HUES48 (cell line): ENCODE measurements around the gene NXPH2.

Source experiments
- H3K27ac ChIP-seq: one replicate; pipeline ENCODE4 v1.7.0; 2013; ENCODE audit warnings: low read depth, low read length, inconsistent platforms
- H3K27me3 ChIP-seq: 2 replicates; pipeline ENCODE4 v1.6.1; 2013; ENCODE audit warnings: mild to moderate bottlenecking, low read length; ENCODE audit not compliant: control insufficient read depth, insufficient read depth
- H3K36me3 ChIP-seq: 2 replicates; pipeline ENCODE4 v1.6.1; 2013; ENCODE audit warnings: low read length; ENCODE audit not compliant: control insufficient read depth, insufficient read depth
- H3K4me1 ChIP-seq: 2 replicates; pipeline ENCODE4 v1.6.1; 2013; ENCODE audit warnings: mild to moderate bottlenecking, low read length; ENCODE audit not compliant: control insufficient read depth, insufficient read depth
- H3K4me3 ChIP-seq: 2 replicates; pipeline ENCODE4 v1.5.1; 2013; ENCODE audit warnings: mild to moderate bottlenecking, low read depth, low read length
- H3K9ac ChIP-seq: 2 replicates; pipeline ENCODE4 v1.6.1; 2013; ENCODE audit warnings: mild to moderate bottlenecking, low read depth, low read length, moderate library complexity
- H3K9me3 ChIP-seq: 2 replicates; pipeline ENCODE4 v1.6.1; 2013; ENCODE audit warnings: low read length; ENCODE audit not compliant: control insufficient read depth, insufficient read depth

NXPH2 gene

GRCh38 chr2:138782383-138782782, 2.2 kb upstream of the NXPH2 start:
- Histone ChIP-seq H3K9ac (no peak overlapping the region), H3K9me3 (no peaks in the 10 kb centered on the region), H3K36me3 (no peaks in the 10 kb centered on the region), H3K27me3 (peaks cover 59% of the 10 kb centered on the region), H3K4me1 (peaks cover 29% of the 10 kb centered on the region), H3K27ac (no peak overlapping the region), H3K4me3 (no peak overlapping the region)

GRCh38 chr2:138780908-138781307, 718 bp upstream of the NXPH2 start:
- Histone ChIP-seq H3K9ac (peak overlapping the region; percentile 27; the same call in 1 of the 2 replicates), H3K4me1 (peaks cover 44% of the 10 kb centered on the region), H3K4me3 (peak overlapping the region; percentile 81), H3K9me3 (no peaks in the 10 kb centered on the region), H3K36me3 (no peaks in the 10 kb centered on the region), H3K27me3 (peaks cover 59% of the 10 kb centered on the region), H3K27ac (no peak overlapping the region)

DNA sequence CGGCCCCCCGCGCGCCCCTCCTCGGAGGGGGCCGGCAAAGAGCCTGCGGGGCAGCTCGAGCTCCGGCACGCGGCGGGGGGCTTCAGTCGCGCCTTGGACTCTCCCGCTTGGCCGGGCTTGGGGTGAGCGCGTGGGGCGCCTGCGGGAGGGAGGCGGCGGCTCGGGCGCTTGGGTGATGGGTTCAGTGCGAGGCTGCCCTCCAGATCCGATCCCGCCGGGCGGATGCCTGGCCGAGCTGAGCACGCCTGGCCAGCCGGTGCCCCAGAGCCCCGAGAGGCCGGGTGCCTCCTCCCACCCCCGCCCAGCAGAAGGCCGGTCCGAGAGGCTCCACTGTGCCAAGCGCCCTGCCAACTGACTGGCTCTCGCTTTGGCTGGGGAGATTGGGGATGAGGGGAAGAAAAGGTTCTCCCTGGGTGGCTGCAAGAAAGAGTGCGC, 273 bp upstream of the NXPH2 start:
- Histone ChIP-seq H3K4me3 (peak overlapping the region; percentile 81), H3K27ac (no peak overlapping the region), H3K4me1 (peaks cover 49% of the 10 kb centered on the region), H3K9me3 (no peaks in the 10 kb centered on the region), H3K27me3 (peaks cover 59% of the 10 kb centered on the region), H3K36me3 (no peaks in the 10 kb centered on the region), H3K9ac (no peak overlapping the region)

DNA sequence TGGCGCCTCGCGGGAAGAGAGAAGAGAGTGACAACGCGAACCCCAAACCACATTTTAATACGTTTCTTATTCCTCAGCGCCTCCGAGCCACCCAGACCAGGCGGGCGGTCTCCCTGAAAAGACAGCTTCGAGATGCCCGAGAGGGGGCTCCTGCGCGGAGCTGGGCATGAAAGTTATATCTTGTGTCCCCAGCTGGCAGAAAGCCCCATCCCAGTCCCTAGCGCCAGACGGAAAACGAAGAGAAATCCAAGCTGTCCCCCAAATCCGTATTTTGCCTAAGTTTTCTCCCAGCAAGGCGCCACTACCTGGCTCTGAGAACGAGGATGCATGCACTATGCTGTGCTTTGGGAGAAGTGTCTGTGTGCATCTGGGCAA, 797 bp downstream of the NXPH2 start:
- Histone ChIP-seq H3K27me3 (peaks cover 59% of the 10 kb centered on the region), H3K36me3 (no peaks in the 10 kb centered on the region), H3K27ac (no peak overlapping the region), H3K4me1 (peaks cover 54% of the 10 kb centered on the region), H3K9me3 (no peaks in the 10 kb centered on the region), H3K4me3 (peak overlapping the region; percentile 81), H3K9ac (peak overlapping the region; percentile 63)

GRCh38 chr2:138777996-138778395, 2.2 kb downstream of the NXPH2 start:
- H3K27me3 ChIP-seq = peaks cover 47% of the 10 kb centered on the region
- H3K9me3 ChIP-seq = no peaks in the 10 kb centered on the region
- H3K36me3 ChIP-seq = no peaks in the 10 kb centered on the region
- H3K9ac ChIP-seq = no peak overlapping the region
- H3K27ac ChIP-seq = peak overlapping the region; percentile 79
- H3K4me1 ChIP-seq = peaks cover 63% of the 10 kb centered on the region
- H3K4me3 ChIP-seq = peak overlapping the region; percentile 81

GRCh38 chr2:138775736-138776135, 4.5 kb downstream of the NXPH2 start:
- no peak overlapping the region for H3K4me3 ChIP-seq
- no peaks in the 10 kb centered on the region for H3K9me3 ChIP-seq
- peaks cover 55% of the 10 kb centered on the region for H3K4me1 ChIP-seq
- no peaks in the 10 kb centered on the region for H3K36me3 ChIP-seq
- H3K9ac ChIP-seq = no peak overlapping the region
- peaks cover 24% of the 10 kb centered on the region for H3K27me3 ChIP-seq
- no peak overlapping the region for H3K27ac ChIP-seq

DNA sequence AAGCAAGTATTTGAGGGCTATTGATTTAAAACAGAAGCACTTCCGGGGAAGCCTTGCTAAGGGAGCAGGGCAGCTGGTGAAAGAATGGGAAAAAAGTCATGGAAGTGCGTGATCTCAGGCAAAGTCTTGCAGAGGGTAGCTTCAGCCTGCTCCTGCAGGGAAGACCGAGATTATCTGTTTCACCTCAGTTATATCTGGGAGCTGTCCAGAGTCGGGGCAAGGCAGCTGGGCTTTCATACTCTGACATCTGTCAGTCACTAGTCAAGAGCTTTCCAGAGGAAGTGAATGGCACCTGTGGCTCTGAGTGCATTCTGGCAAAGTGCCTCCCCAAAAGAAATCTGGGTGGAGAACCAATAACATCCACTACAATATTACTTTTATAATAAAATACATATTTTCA, 8.7 kb downstream of the NXPH2 start:
- no peak overlapping the region for H3K4me3 ChIP-seq
- H3K36me3 ChIP-seq = no peaks in the 10 kb centered on the region

GRCh38 chr2:138767101-138767500, 13.1 kb downstream of the NXPH2 start:
- no peaks in the 10 kb centered on the region for H3K27me3 ChIP-seq
- H3K36me3 ChIP-seq = no peaks in the 10 kb centered on the region
- H3K9ac ChIP-seq = no peak overlapping the region
- H3K27ac ChIP-seq = no peak overlapping the region
- H3K4me3 ChIP-seq = no peak overlapping the region
- no peaks in the 10 kb centered on the region for H3K9me3 ChIP-seq
- peaks cover 36% of the 10 kb centered on the region for H3K4me1 ChIP-seq

More for the DNA sequence above, 8.7 kb downstream of the NXPH2 start:
- no peaks in the 10 kb centered on the region for H3K9me3 ChIP-seq
- no peak overlapping the region for H3K27ac ChIP-seq
- no peaks in the 10 kb centered on the region for H3K27me3 ChIP-seq
- H3K4me1 ChIP-seq = peaks cover 57% of the 10 kb centered on the region
- no peak overlapping the region for H3K9ac ChIP-seq

DNA sequence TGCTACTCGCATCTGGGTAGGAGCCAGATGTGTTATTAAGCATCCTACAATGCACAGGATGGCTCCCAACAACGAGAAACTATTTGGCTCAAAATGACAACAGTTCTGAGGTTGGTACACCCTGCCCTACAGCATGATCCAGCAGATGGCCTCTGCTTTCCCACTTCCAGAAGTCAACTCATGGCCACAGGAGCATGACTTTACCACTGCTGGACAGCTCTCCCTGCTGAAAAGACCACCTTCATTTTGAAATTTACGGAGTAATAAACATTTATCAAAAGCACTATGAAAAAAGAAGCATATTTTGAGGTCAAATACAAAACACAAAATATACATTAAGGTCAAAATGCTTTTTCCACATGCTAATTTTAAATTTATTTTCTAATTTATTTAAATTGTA, 13.7 kb downstream of the NXPH2 start:
- no peak overlapping the region for H3K4me3 ChIP-seq
- H3K9ac ChIP-seq = no peak overlapping the region
- H3K27ac ChIP-seq = no peak overlapping the region
- no peaks in the 10 kb centered on the region for H3K9me3 ChIP-seq
- no peaks in the 10 kb centered on the region for H3K36me3 ChIP-seq
- H3K4me1 ChIP-seq = peaks cover 34% of the 10 kb centered on the region
- no peaks in the 10 kb centered on the region for H3K27me3 ChIP-seq

DNA sequence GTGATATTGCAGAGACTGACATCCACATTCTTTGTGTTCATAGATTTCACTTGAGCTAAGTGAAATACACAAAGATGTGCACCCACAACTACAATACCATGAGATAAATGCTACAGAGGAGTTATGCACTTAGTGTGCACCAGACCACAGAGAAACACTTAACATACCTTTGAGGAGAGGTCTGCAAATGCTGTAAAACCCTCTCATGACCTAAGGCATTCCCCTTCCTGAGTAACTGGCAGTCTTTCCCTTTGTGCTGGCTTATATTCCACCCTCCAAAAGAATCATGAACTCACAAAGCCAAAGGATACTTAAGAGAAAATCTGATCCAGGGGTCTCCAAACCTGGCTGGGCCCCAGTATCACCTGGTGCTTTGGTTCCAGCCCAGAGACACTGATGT, 16.2 kb downstream of the NXPH2 start:
- H3K9me3 ChIP-seq = no peaks in the 10 kb centered on the region
- peaks cover 15% of the 10 kb centered on the region for H3K4me1 ChIP-seq
- no peaks in the 10 kb centered on the region for H3K27me3 ChIP-seq
- no peak overlapping the region for H3K4me3 ChIP-seq
- no peak overlapping the region for H3K9ac ChIP-seq
- H3K36me3 ChIP-seq = no peaks in the 10 kb centered on the region
- H3K27ac ChIP-seq = no peak overlapping the region

DNA sequence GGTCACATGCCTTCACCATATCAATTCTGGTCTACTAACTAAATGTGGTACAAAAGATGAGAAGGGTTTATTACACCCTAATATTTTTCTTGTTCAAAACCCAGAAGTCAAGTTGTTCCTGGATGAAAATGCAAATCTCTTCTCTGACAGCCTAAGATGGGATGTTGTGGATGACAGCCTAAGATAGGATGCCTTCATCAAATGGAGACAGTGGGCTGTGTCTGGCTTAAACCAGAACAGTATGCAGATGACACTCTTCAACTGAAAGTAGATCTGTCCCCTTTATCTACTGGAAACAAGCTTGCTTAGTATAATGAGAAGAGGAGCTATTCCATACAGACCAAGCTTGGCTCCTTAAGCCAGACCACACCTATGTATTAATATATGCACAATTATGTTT, 17.7 kb downstream of the NXPH2 start:
- H3K9ac ChIP-seq = no peak overlapping the region
- H3K27me3 ChIP-seq = no peaks in the 10 kb centered on the region
- H3K4me1 ChIP-seq = 0 out of 2 replicates have a peak, but pooled peaks cover 5% of the 10 kb centered on the region
- H3K9me3 ChIP-seq = no peaks in the 10 kb centered on the region
- H3K4me3 ChIP-seq = no peak overlapping the region
- no peak overlapping the region for H3K27ac ChIP-seq
- H3K36me3 ChIP-seq = no peaks in the 10 kb centered on the region

- Histone ChIP-seq H3K9me3 (no peaks in the 10 kb centered on the region), H3K27me3 (no peaks in the 10 kb centered on the region), H3K36me3 (no peaks in the 10 kb centered on the region), H3K9ac (no peak overlapping the region), H3K4me3 (no peak overlapping the region), H3K27ac (no peak overlapping the region), H3K4me1 (peaks cover 6% of the 10 kb centered on the region; the same call in 1 of the 2 replicates)
Observed at GRCh38 chr2:138760676-138761075, 19.5 kb downstream of the NXPH2 start.
